Retina (tissue), 1 donor: ENCODE data around the gene EGFL8.
"Not testable (repeated sequence)": the region's sequence is repeated elsewhere in the genome, so short reads cannot be mapped to it uniquely, and the experiment has no call there.

Source experiments
- DNase-seq: peaks from one replicate; pipeline ENCODE4 v3.0.0-alpha.2; 2016

EGFL8 gene

GRCh38 chr6:32185681-32186131 is 21.3 kb downstream of the EGFL8 start:
- DNase-seq: peak; percentile 39

- peak; percentile 44 for DNase-seq
Observed at GRCh38 chr6:32186151-32186840, 21.9 kb downstream of the EGFL8 start.

- no peak for DNase-seq
Observed at GRCh38 chr6:32187009-32187709, 22.8 kb downstream of the EGFL8 start.

GRCh38 chr6:32187725-32188380 is 23.5 kb downstream of the EGFL8 start:
- not testable (repeated sequence) for DNase-seq

GRCh38 chr6:32188381-32189068 is 24.1 kb downstream of the EGFL8 start:
- peak; percentile 49 for DNase-seq

- peak; percentile 34 for DNase-seq
Observed at GRCh38 chr6:32189069-32189741, 24.8 kb downstream of the EGFL8 start.

GRCh38 chr6:32189742-32190053 is 25.3 kb downstream of the EGFL8 start:
- DNase-seq: no peak

GRCh38 chr6:32190054-32190851 is 25.9 kb downstream of the EGFL8 start, which contains the start of gene PBX2:
TSS of gene PBX2 (minus strand) at chr6:32190202. CDS start at chr6:32189915, 287 bp downstream.
- peak; percentile 89 for DNase-seq

- no peak for DNase-seq
Observed at GRCh38 chr6:32190911-32191677, 26.7 kb downstream of the EGFL8 start.

- no peak for DNase-seq
Observed at GRCh38 chr6:32191696-32192607, 27.6 kb downstream of the EGFL8 start.

- no peak for DNase-seq
Observed at GRCh38 chr6:32192608-32193039, 28.2 kb downstream of the EGFL8 start, which contains the start of gene GPSM3. TSS of gene GPSM3 (minus strand) at chr6:32192643. CDS start at chr6:32192513, 130 bp downstream.

- not testable (repeated sequence) for DNase-seq
Observed at GRCh38 chr6:32193096-32193495, 28.7 kb downstream of the EGFL8 start.

- no peak for DNase-seq
Observed at GRCh38 chr6:32194388-32194787, 30.0 kb downstream of the EGFL8 start.

- no peak for DNase-seq
Observed at GRCh38 chr6:32194825-32195651, 30.6 kb downstream of the EGFL8 start.

- no peak for DNase-seq
Observed at GRCh38 chr6:32195652-32195901, 31.2 kb downstream of the EGFL8 start.

GRCh38 chr6:32195902-32196681 is 31.7 kb downstream of the EGFL8 start:
- DNase-seq: peak; percentile 98

- peak; percentile 77 for DNase-seq
Observed at GRCh38 chr6:32196682-32197616, 32.6 kb downstream of the EGFL8 start.
